GM18526 (cell line): Measurements from ENCODE around the gene PDE6D.

ENCODE experiments used
- POLR2A ChIP-seq: IDR thresholded peaks from 3 replicates; pipeline ENCODE4 v1.6.1; 2011; ENCODE audit not compliant: insufficient read length; ENCODE audit errors: extremely low read depth

PDE6D gene

GRCh38 chr2:231715499-231715837, 65.6 kb downstream of the PDE6D start:
- no peak for TF ChIP-seq POLR2A

- no peak for TF ChIP-seq POLR2A
Measured at GRCh38 chr2:231714639-231715498, 66.2 kb downstream of the PDE6D start.

GRCh38 chr2:231713730-231714638, 67.1 kb downstream of the PDE6D start:
- TF ChIP-seq POLR2A, result peak; percentile 51

GRCh38 chr2:231711677-231712450, 69.2 kb downstream of the PDE6D start:
- no peak for TF ChIP-seq POLR2A

GRCh38 chr2:231710799-231711676, 70.0 kb downstream of the PDE6D start:
- no peak for TF ChIP-seq POLR2A

GRCh38 chr2:231709981-231710798, 70.9 kb downstream of the PDE6D start:
- TF ChIP-seq POLR2A, result peak; percentile 78

- TF ChIP-seq POLR2A, result no peak
Measured at GRCh38 chr2:231709636-231709980, 71.5 kb downstream of the PDE6D start.

GRCh38 chr2:231708773-231709635, 72.1 kb downstream of the PDE6D start:
- TF ChIP-seq POLR2A, result no peak

- TF ChIP-seq POLR2A, result peak; percentile 98
Measured at GRCh38 chr2:231707927-231708772, 72.9 kb downstream of the PDE6D start, which contains the start of gene PTMA. TSS of gene PTMA (plus strand) at chr2:231708525. CDS start at chr2:231708707, 182 bp downstream.

GRCh38 chr2:231707625-231707926, 73.5 kb downstream of the PDE6D start:
- no peak for TF ChIP-seq POLR2A

- peak; percentile 61 for TF ChIP-seq POLR2A
Measured at GRCh38 chr2:231706731-231707624, 74.1 kb downstream of the PDE6D start.
